Liver (tissue), 9 donors: Measurements from ENCODE around the gene KIF5A. TPM values are rescaled to one million over a fixed set of nuclear protein-coding genes. Genes with fewer than 3 reads are reported as not detected.

Source experiments
- DNase-seq: peaks from one replicate; pipeline ENCODE4 v3.0.0-alpha.2; 2017; ENCODE audit warnings: low spot score
- H3K27ac ChIP-seq, 2 donors: one replicate each; pipeline ENCODE4 v1.7.0; 2013; ENCODE audit warnings: inconsistent platforms in 2 of 2, low read length in 2 of 2, control low read depth in 1 of 2, low read depth in 1 of 2, mild to moderate bottlenecking in 1 of 2
- H3K27me3 ChIP-seq, 4 donors: one replicate each; pipeline versions ENCODE4 v1.6.1 to v1.7.0; 2013; ENCODE audit warnings: low read length in 3 of 4, inconsistent platforms in 1 of 4, mild to moderate bottlenecking in 1 of 4, moderate library complexity in 1 of 4; ENCODE audit not compliant: control insufficient read depth in 4 of 4, insufficient read depth in 4 of 4
- H3K36me3 ChIP-seq, 4 donors: one replicate each; pipeline versions ENCODE4 v1.6.1 to v1.7.0; 2013; ENCODE audit warnings: low read length in 3 of 4, mild to moderate bottlenecking in 3 of 4, low read depth in 1 of 4, moderate library complexity in 1 of 4; ENCODE audit not compliant: control insufficient read depth in 4 of 4, insufficient read depth in 3 of 4
- H3K4me1 ChIP-seq, 4 donors: one replicate each; pipeline versions ENCODE4 v1.6.1 to v1.7.0; 2013; ENCODE audit warnings: low read length in 3 of 4, mild to moderate bottlenecking in 3 of 4, moderate library complexity in 1 of 4; ENCODE audit not compliant: control insufficient read depth in 4 of 4, insufficient read depth in 4 of 4
- H3K4me3 ChIP-seq, 3 donors: one replicate each; pipeline versions ENCODE4 v1.6.1 to v1.7.0; 2013; ENCODE audit warnings: low read length in 3 of 3, control low read depth in 1 of 3, low read depth in 1 of 3, mild to moderate bottlenecking in 1 of 3
- H3K9ac ChIP-seq, 2 donors: one replicate each; pipeline ENCODE4 v1.7.0; 2013; ENCODE audit warnings: low read length in 2 of 2, mild to moderate bottlenecking in 2 of 2, moderate library complexity in 2 of 2, control low read depth in 1 of 2, low read depth in 1 of 2
- H3K9me3 ChIP-seq, 4 donors: one replicate each; pipeline versions ENCODE4 v1.6.1 to v1.7.0; 2013; ENCODE audit warnings: low read length in 3 of 4; ENCODE audit not compliant: control insufficient read depth in 4 of 4
- CTCF ChIP-seq: fragments of 150-350 bp; IDR thresholded peaks from 2 replicates; pipeline ENCODE4 v1.5.1; 2017; ENCODE audit warnings: improper control_type of control experiment, low read depth, low read length; ENCODE audit not compliant: missing input control
- EGR1 ChIP-seq, 2 donors: IDR thresholded peaks; 2 replicates each; pipeline ENCODE4 v1.6.1; 2016 to 2018; ENCODE audit warnings: antibody characterized with exemption in 2 of 2, low read depth in 2 of 2
- FOXA1 ChIP-seq: IDR thresholded peaks from 2 replicates; pipeline ENCODE4 v1.6.1; 2016; ENCODE audit warnings: antibody characterized with exemption
- FOXA2 ChIP-seq: IDR thresholded peaks from 2 replicates; pipeline ENCODE4 v1.6.1; 2016; ENCODE audit warnings: antibody characterized with exemption
- GABPA ChIP-seq, 2 donors: IDR thresholded peaks in 1 of 2; conservative IDR thresholded peaks in 1 of 2; 2 replicates each; pipeline ENCODE4 v1.6.1; 2016; ENCODE audit warnings: antibody characterized with exemption in 2 of 2, mild to moderate bottlenecking in 1 of 2, moderate library complexity in 1 of 2
- HNF4A ChIP-seq, 2 donors: conservative IDR thresholded peaks; 2 replicates each; pipeline ENCODE4 v1.6.1; 2016; ENCODE audit warnings: antibody characterized with exemption in 2 of 2, mild to moderate bottlenecking in 2 of 2
- HNF4G ChIP-seq: IDR thresholded peaks from 2 replicates; pipeline ENCODE4 v1.6.1; 2016; ENCODE audit warnings: antibody characterized with exemption
- JUND ChIP-seq, 2 donors: IDR thresholded peaks; 2 replicates each; pipeline ENCODE4 v1.6.1; 2016; ENCODE audit warnings: antibody characterized with exemption in 2 of 2
- MAX ChIP-seq: IDR thresholded peaks from 2 replicates; pipeline ENCODE4 v1.6.1; 2016; ENCODE audit warnings: antibody characterized with exemption
- NR2F2 ChIP-seq: IDR thresholded peaks from 2 replicates; pipeline ENCODE4 v1.6.1; 2016; ENCODE audit warnings: antibody characterized with exemption
- RAD21 ChIP-seq, 2 donors: IDR thresholded peaks; 2 replicates each; pipeline ENCODE4 v1.6.1; 2016; ENCODE audit warnings: antibody characterized with exemption in 2 of 2, mild to moderate bottlenecking in 2 of 2
- RXRA ChIP-seq, 2 donors: IDR thresholded peaks; 2 replicates each; pipeline ENCODE4 v1.6.1; 2017 to 2018; ENCODE audit warnings: antibody characterized with exemption in 2 of 2, mild to moderate bottlenecking in 1 of 2
- SP1 ChIP-seq: IDR thresholded peaks from 2 replicates; pipeline ENCODE4 v1.6.1; 2018; ENCODE audit warnings: antibody characterized with exemption, mild to moderate bottlenecking
- TAF1 ChIP-seq: conservative IDR thresholded peaks from 2 replicates; pipeline ENCODE4 v1.6.1; 2016; ENCODE audit warnings: antibody characterized with exemption, mild to moderate bottlenecking
- YY1 ChIP-seq: IDR thresholded peaks from 2 replicates; pipeline ENCODE4 v1.6.1; 2016; ENCODE audit warnings: antibody characterized with exemption, mild to moderate bottlenecking
- WGBS: extraction: QIAGEN DNeasy Blood & Tissue Kit; methylation state at CpG from one replicate; pipeline ENCODE4 v1.1.7; 2013; 5-methylcytosine and 5-hydroxymethylcytosine counted together
- polyA plus RNA-seq, 2 donors: library from polyadenylated mRNA; stranded (reverse) in 1 of 2; unstranded in 1 of 2; fragments of 200-250 nt in 1 of 2; fragments of >200 nt in 1 of 2; fragmentation: Nextera tagmentation in 1 of 2; extraction: Ambion mirVana in 1 of 2; gene quantifications; one replicate each; pipeline versions ENCODE4 v1.2.1 to v1.2.3, GENCODE V29; 2013 to 2015
- total RNA-seq, 2 donors: library from RNA; depleted of rRNA; stranded (reverse); fragments of >200 nt; gene quantifications; one replicate each; pipeline ENCODE4 v1.2.3, GENCODE V29; 2014
- TF ChIP-seq, protein P1 (sequence below): IDR thresholded peaks from 2 replicates; pipeline ENCODE4 v1.6.1; 2016; ENCODE audit warnings: antibody characterized with exemption
- TF ChIP-seq, protein P2 (sequence below): IDR thresholded peaks from 2 replicates; pipeline ENCODE4 v1.6.1; 2016; ENCODE audit warnings: antibody characterized with exemption
- donor health status: healthy.
- donor health status: healthy.
- donor health status: healthy.
- donor health status: healthy.
- donor health status: healthy.

The KIF5A gene
- total and polyA plus RNA-seq, 4 donors: 0.01 to 0.42 TPM; not detected in 2

DNA sequence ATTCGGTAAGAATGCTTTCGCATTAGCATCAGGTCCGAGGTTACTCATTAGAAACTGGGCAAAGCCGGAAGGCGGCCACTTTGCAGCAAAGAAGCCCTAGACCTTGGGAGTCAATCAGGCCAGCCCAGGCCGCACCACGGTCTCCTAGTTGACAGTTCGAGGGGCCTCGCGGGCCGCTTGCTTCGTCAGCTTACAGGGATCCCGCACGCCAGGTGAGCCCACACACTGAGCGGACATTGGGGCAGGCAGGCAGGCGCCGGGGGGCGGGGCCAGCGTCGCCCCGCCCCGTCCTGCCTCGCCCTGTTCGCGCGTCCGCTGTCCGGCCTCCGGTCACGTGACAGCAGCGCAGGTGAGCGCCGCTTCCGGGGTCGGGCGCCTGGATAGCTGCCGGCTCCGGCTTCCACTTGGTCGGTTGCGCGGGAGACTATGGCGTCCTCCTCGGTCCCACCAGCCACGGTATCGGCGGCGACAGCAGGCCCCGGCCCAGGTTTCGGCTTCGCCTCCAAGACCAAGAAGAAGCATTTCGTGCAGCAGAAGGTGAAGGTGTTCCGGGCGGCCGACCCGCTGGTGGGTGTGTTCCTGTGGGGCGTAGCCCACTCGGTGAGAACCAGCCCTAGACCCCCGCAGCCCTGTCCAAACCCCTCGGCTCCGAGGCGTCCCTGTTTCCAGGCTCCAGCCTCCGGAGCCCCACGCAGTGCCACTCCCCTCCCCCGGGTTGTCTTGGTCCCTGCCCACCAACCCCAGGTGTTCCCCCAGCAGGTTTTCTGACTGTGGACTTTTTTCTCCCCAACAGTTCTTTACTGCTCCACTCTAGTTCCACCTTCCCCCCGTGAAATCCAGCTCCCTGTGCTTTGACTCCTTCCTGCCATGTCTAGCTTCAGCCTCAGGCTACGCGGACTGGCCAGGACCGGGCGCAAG lies 41.3 kb downstream of the KIF5A start, which contains the start of gene PIP4K2C:
PIP4K2C (plus strand) TSS at position 329 of the 918 bp plus-strand sequence; CDS start at position 427, 98 bp downstream.
- peak within 1 kb of the TSS; percentile 63 to 76 for H3K9ac ChIP-seq
- WGBS: under 1% methylated on average over 69 of the region's 69 CpGs
- H3K9me3 ChIP-seq: no peaks in the 10 kb centered on the region
- peaks cover 6 to 29% (median 18%) of the 10 kb centered on the region in 4 donors for H3K4me1 ChIP-seq
- no peaks in the 10 kb centered on the region for H3K27me3 ChIP-seq
- peak; percentile 84 for DNase-seq
- TF ChIP-seq GABPA (IDR thresholded peaks at IDR 0.05 in 1 of 2, conservative IDR thresholded peaks at IDR 0.05 in 1 of 2) (peak in 1 of 2 donors; percentile 79), NR2F2 (no peak), FOXA2 (no peak), RAD21 (IDR thresholded peaks at IDR 0.05) (peak in 1 of 2 donors; percentile 16), JUND (IDR thresholded peaks at IDR 0.05) (no peak), TAF1 (no peak), RXRA (IDR thresholded peaks at IDR 0.05) (no peak), SP1 (no peak), CTCF (no peak), FOXA1 (no peak), YY1 (peak; percentile 3), MAX (no peak), HNF4A (conservative IDR thresholded peaks at IDR 0.05) (no peak)
- TF ChIP-seq, protein P1, sequence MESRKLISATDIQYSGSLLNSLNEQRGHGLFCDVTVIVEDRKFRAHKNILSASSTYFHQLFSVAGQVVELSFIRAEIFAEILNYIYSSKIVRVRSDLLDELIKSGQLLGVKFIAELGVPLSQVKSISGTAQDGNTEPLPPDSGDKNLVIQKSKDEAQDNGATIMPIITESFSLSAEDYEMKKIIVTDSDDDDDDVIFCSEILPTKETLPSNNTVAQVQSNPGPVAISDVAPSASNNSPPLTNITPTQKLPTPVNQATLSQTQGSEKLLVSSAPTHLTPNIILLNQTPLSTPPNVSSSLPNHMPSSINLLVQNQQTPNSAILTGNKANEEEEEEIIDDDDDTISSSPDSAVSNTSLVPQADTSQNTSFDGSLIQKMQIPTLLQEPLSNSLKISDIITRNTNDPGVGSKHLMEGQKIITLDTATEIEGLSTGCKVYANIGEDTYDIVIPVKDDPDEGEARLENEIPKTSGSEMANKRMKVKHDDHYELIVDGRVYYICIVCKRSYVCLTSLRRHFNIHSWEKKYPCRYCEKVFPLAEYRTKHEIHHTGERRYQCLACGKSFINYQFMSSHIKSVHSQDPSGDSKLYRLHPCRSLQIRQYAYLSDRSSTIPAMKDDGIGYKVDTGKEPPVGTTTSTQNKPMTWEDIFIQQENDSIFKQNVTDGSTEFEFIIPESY: no peak
- TF ChIP-seq, protein P2, sequence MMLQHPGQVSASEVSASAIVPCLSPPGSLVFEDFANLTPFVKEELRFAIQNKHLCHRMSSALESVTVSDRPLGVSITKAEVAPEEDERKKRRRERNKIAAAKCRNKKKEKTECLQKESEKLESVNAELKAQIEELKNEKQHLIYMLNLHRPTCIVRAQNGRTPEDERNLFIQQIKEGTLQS: no peak
- peak within 1 kb of the TSS; percentile 54 to 55 for H3K27ac ChIP-seq
- H3K36me3 ChIP-seq: peaks cover 0 to 10% (median 2%) of the 10 kb centered on the region in 4 donors
- peak within 1 kb of the TSS; percentile 77 to 97 (median 95) for H3K4me3 ChIP-seq

DNA sequence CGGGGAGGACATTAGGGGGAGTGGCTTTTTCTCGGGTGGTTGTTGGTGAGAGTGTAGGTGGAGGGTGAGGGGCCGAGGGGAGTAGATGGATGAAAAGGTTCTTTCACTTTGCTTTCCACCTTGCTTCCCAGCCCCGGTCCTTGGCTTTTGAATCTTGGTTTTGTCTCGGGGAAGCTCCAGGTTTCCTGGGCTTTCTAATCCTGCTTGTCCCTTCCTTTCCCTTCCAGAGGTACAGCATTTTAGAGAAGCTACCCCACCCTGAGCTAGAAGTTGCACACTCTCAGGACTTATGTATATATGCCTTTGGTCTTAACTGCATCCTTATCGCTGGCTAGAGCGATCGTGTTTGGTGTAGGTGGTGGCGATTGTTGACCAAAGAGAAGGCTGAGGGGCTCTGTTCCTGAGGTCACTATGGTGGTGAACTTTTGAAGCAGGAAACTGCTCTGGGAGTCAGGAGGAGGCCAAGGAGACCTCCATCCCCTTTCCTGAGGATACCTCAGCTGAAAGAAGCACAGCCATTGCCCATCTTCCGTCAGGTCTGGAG lies 42.0 kb downstream of the KIF5A start:
- Histone ChIP-seq H3K27ac (no peak overlapping the region), H3K9me3 (no peaks in the 10 kb centered on the region), H3K27me3 (no peaks in the 10 kb centered on the region), H3K9ac (peak overlapping the region in 1 of 2 donors; percentile 76), H3K4me3 (peak overlapping the region; percentile 77 to 97 (median 95)), H3K36me3 (peaks cover 0 to 10% (median 4%) of the 10 kb centered on the region in 4 donors), H3K4me1 (peaks cover 6 to 21% (median 15%) of the 10 kb centered on the region in 4 donors)
- WGBS: 39% methylated on average over 10 of the region's 10 CpGs
- DNase-seq: no peak
- TF ChIP-seq HNF4A (conservative IDR thresholded peaks at IDR 0.05) (no peak), FOXA1 (no peak), YY1 (no peak), HNF4G (no peak), CTCF (no peak), GABPA (IDR thresholded peaks at IDR 0.05 in 1 of 2, conservative IDR thresholded peaks at IDR 0.05 in 1 of 2) (no peak), EGR1 (IDR thresholded peaks at IDR 0.05; ENCODE audit: low read depth in 2 of 2) (no peak), RXRA (IDR thresholded peaks at IDR 0.05) (no peak), RAD21 (IDR thresholded peaks at IDR 0.05) (no peak), NR2F2 (no peak), JUND (IDR thresholded peaks at IDR 0.05) (no peak)
- TF ChIP-seq, protein P1: no peak
